GM18520 (cell line): ENCODE measurements around the gene ZBTB20.

Source experiments
- ATAC-seq: cut with Tn5 transposase; IDR thresholded peaks from one replicate; pipeline ENCODE4 v1.9.1; 2021; ENCODE audit not compliant: unreplicated experiment

Gene ZBTB20

DNA sequence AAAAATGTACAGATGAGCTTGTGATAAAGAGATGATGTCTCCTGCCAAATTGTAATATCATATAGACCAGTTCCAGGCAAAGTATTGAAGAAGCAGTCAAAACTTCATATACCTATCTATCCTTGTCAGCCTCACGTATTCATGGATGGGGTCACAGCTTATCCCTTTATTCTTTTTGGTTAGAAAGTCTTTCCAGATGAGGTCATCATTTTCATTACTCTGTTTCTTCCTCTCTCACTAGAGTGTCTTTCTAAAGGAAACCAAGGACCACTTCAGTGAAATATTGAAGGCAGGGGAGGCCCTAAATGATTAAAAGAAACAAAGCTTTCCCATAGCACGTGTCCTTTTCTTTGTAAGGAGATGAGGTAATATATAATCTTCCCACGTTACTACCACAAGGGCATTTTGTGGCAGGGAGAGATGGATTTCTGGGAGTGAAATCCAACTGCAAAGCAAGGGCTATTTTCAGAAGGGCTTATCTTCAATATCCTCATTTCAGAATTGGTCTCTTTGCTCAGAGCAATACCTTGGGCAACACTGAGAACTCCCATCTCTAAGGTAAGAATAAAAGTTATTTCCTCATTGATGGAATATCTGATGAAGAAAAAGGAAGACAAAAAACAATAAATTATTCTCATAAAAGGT lies 593.0 kb downstream of the ZBTB20 start:
- ATAC-seq = no peak

GRCh38 chr3:114552527-114552812 lies 594.6 kb downstream of the ZBTB20 start:
- ATAC-seq = no peak

DNA sequence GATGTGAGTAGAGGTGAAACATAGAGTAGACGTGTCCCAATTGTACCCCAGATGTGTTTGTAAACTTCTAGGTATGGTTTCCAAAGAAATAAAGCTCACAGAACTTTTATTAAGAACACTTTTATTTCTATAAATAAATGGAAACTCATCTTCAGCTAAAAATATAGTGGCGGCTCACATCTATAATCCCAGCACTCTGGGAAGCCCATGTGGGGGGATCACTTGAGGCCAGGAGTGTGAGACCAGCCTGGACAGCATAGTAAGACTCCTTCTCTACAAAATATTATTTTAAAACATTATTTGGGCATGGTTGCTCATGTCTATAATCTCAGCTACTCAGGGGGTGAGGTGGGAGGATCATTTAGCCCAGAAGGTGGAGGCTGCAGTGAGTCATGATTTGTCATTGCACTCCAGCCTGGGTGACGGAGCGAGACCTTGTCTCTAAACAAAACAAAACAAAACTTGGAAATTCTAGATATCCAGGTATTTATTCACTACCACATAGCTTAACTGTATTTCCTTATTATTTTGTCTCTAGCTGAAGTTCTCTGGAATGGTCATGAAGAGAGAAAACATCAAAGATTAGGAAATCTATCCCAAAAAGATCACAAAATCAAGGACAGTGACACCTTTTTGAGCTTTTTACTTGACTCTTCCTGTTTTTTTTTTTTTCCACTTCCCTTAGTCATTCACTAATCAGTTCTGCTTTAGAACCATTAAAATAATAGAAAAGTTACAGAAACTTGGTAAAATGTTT lies 595.1 kb downstream of the ZBTB20 start:
- ATAC-seq = no peak

DNA sequence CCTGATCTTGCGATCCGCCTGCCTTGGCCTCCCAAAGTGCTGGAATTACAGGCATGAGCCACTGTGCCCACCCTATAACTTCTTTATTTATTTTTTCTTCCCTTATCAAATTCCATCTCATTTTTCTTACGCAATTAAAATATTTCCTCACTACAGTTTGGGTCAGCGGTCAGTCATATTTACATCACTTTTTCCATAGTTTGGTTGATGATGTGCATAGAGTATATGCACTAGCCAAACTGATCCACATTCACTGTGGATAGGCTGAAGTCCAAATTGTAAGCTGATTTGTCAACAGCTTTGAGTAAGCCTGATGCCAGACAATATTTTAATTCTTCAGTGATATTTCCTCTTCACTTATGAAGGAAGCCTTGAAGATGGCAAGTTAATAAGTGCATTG lies 596.9 kb downstream of the ZBTB20 start:
- ATAC-seq = no peak

DNA sequence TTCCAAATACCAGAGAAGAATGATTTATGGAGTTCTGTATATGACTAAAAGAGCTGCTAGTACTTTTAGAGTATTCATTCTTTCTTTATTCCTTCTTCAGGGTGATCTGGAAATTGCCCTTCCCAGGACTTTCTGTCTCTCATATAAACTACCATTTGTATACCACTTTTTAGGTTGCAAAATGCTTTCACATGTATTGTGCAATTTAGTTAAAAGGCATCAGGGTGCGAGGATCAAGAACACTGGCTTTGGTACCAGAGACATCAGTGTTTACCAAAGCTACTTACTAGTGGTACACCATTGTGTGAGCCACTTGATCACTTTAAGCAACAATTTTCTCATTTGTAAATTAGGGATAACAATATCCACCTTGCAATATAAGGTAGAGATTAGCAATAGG lies 601.9 kb downstream of the ZBTB20 start:
- no peak for ATAC-seq

- ATAC-seq = no peak
Measured at GRCh38 chr3:114542359-114542758, 604.7 kb downstream of the ZBTB20 start.

- no peak for ATAC-seq
Measured at GRCh38 chr3:114539525-114539924, 607.6 kb downstream of the ZBTB20 start.

- no peak for ATAC-seq
Measured at GRCh38 chr3:114538211-114538610, 608.9 kb downstream of the ZBTB20 start.

DNA sequence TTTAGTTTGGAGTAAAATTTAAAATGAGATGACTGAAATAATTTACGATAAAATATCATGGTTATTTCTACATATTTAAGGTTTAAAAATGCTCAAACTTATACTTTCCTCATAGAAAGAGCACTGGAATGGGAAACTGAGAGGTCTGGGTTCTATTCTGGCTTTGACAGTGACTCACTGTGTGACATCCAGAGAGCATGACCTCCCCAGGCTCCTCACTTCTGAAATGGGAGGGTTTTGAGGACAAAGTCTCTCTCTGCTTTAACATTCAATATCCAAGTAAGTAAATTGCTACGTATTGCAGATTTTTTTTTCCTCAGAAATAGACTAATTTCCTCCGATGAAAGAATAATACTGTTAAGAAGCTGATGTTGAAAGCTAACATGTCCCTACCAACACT lies 618.6 kb downstream of the ZBTB20 start:
- no peak for ATAC-seq

DNA sequence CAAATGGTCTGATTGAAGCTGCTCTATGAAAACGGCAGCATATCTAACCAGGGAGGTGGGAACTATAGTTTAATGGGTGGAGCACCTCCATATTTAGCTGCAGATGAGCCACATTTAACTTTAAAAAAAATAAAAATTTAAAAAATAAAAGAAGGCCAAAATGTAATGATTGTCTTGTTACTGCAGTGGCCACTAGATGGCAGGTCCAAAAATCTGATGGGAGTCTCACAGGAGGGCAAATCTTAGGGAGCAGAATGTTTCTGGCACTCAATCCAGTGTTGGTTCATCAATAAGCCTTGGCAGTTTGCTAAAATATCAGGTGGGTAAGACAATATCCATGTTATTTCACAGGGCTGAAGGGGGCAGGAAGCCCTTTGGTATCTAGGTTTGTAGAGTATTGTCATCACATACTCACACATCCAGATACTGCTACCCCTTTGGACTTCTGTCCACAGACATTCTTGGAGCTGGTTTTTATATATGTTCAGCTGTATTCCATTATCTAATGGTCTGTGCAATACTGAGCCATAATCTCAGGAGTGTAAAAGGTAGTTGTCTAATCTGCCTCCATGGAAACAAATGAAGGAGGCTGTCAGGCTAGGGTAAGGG lies 619.9 kb downstream of the ZBTB20 start:
- no peak for ATAC-seq

DNA sequence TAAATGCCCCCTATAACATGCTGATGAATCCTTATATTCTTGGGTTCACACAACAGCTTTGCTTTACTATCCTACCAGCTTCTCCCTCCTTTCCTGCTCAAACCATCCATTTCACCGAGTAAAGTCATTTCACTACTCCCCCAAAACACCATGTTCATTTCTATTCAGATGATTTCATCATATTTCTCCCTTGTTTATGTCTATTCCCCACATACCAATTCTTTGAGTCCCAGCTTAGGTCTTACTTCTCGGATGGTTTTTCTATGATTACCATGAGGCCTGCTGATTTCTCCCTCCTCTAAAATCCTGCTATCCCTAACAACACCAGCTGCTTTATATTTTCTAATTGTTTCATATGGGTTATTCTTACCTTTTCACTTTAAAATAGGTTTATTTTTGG lies 621.8 kb downstream of the ZBTB20 start:
- no peak for ATAC-seq

DNA sequence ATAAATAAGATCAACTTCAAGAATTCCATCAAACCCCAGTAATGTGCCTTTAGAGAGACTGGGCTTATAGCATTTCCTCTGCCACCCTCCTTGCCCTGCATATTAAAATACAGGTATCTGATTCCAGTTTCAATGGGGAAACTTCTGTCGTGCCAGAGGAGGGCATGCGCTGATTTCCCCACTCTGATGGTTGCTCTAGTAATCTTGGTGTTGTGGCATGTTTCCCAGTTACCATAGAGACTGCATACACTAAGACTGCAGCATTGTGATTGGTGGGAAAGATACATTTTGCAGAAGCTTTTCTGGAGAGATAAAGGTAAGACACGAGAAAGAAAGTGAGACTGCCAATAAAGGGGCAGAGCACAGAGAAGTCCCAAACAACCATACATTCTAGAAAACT lies 627.7 kb downstream of the ZBTB20 start:
- no peak for ATAC-seq

DNA sequence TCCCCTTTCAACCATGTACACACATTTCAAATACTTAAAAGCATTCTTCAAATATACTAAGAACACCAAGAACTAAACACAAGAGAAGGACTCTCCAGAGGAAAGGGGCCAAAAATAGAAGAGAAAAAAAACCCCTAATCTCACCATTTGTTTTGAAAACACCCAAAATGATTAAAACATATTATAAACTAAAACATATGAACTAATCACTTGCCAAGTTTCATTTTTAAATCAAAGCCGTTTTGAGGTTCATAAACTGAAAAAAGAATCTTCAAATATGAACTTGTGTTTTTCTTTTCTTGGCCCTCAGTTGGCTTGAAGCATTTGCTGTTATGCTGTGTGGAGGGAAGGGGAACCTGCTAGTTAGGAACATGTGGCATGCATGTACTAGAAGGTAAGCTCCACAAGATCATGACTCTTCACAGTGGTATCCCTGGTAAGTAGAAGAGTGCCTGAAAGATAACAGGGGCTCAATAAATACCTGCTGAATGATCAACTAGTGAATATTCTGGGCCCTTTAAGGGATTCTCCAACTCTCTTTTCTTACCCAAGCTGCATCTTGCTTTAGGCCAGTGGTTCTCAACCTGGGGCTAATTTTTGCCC lies 628.8 kb downstream of the ZBTB20 start:
- ATAC-seq = no peak

DNA sequence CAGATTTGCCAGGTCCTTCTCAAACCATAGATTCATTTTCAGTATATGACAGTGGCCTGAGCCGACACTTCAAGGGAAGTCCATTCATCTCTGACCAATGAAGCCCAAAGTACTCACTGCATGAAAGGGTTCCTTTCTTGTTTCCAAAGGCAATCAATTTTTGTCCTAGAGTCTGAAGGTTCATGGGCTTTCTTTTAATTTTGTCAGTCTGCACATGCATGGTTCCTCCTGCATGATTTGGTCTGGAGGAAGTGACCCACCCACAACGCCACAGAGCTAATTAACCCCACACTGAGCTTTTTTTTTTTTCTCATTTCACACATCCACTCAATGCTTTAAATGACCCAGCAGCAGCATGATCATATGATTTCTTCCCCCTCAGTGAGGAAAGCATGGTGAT lies 636.9 kb downstream of the ZBTB20 start:
- ATAC-seq = no peak

GRCh38 chr3:114509756-114510155 lies 637.3 kb downstream of the ZBTB20 start:
- ATAC-seq = no peak

DNA sequence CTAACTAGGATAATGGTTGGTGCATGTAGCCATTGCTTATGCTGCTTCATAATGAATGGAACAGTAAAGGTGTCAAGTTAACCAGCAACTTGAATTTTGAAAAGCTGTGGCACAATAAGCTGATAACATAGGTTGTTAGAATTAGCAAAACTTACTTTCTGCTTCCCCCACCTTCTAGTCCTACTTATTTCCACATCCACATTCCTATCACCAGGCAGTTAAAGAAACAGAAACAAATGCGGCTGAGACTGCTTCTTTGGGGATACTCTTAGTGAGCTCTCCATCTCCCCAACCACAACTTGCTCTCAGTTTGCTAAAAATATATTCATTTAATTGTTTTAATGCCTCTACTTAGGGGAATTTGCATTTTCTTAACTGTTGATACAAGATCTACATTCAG lies 638.1 kb downstream of the ZBTB20 start:
- ATAC-seq = no peak

GRCh38 chr3:114508208-114508607 lies 638.9 kb downstream of the ZBTB20 start:
- ATAC-seq = no peak

GRCh38 chr3:114506591-114507300 lies 640.3 kb downstream of the ZBTB20 start:
- no peak for ATAC-seq

DNA sequence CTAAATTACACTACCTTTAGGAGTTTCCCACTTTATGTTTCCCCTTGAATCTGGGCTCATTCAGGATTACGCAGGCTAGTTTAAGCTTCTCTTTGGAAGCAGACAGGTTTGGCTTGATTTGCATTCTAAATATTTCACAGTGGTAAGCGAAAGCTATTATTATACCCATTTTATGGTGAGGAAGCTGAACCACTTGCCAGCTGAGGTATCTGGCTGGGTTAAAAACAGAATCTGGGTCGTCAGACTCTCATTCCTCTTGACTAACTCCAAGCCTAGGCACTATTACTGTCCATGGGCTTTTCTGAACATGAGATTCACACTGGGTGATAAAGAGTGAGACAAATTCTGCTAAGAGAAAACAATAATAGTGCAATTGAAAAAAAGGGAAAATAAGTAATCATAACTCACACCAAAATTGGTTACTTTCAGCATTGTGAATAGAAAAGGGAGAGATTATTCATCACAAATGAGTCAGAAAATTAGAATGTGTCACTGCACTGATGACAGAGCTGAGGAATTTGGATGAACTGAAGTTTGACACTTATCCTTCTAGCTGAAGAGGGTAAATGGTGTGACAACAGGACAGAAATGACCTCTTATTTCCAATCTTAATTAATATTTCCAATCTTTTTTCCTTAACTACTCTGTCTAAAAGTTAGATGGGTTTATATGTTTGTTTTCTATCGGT lies 642.0 kb downstream of the ZBTB20 start:
- ATAC-seq = no peak

DNA sequence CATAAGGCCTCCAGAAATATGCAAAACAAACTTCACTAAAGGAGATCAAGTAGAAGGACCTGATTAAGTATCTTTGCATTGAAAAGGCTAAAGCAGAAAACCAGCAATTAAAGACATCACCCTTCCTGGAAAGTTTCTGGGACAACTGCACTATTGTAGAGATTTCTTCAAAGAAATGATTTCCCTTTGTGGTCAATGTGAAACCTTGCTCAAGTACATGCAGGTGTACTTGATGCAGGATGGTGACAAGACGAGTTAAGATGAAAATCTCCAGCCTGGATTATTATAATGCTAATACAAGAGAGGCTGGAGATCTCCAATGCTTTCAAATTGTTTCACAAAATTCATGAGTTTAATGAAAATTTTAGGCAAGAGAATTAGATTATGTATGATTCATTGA lies 644.9 kb downstream of the ZBTB20 start:
- no peak for ATAC-seq

DNA sequence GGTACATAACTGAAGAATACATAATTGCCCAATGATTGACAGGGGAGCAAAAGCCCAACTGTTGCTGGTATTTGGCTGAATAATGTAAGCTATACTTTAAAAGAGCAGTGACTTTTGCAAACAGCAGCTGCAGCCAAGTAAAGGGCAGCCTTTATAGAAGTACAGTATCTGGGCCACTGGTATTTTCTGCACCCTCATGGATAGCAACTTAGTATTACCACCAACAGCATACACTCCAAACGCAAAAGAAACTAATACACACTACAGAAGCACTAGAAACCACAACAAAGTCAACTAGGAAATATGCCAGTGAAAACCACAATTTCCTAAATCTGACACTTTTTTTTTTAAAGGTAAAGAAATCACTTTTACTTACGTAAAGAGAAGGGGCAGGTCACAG lies 647.1 kb downstream of the ZBTB20 start:
- no peak for ATAC-seq
